HG02588 (cell line): ENCODE results near the gene KRT17.
"Not testable (repeated sequence)": the region's sequence is repeated elsewhere in the genome, so short reads cannot be mapped to it uniquely, and the experiment has no call there.

ENCODE experiments used
- ATAC-seq: cut with Tn5 transposase; IDR thresholded peaks from one replicate; pipeline ENCODE4 v1.9.1; 2021; ENCODE audit warnings: mild to moderate bottlenecking, moderate library complexity; ENCODE audit not compliant: unreplicated experiment

KRT17 gene

GRCh38 chr17:41621916-41622315 is 2.5 kb downstream of the KRT17 start:
- ATAC-seq: no peak

GRCh38 chr17:41621435-41621817 is 2.9 kb downstream of the KRT17 start:
- not testable (repeated sequence) for ATAC-seq

GRCh38 chr17:41620583-41621434 is 3.6 kb downstream of the KRT17 start:
- no peak for ATAC-seq

- ATAC-seq: not testable (repeated sequence)
Measured at GRCh38 chr17:41619927-41620582, 4.3 kb downstream of the KRT17 start.

GRCh38 chr17:41619036-41619926 is 5.1 kb downstream of the KRT17 start:
- no peak for ATAC-seq

- ATAC-seq: no peak
Measured at GRCh38 chr17:41618341-41619035, 5.9 kb downstream of the KRT17 start.

- no peak for ATAC-seq
Measured at GRCh38 chr17:41617698-41618097, 6.7 kb downstream of the KRT17 start.

GRCh38 chr17:41617136-41617535 is 7.2 kb downstream of the KRT17 start:
- ATAC-seq: no peak

- not testable (repeated sequence) for ATAC-seq
Measured at GRCh38 chr17:41616486-41616885, 7.9 kb downstream of the KRT17 start.

- no peak for ATAC-seq
Measured at GRCh38 chr17:41615454-41615853, 8.9 kb downstream of the KRT17 start.

GRCh38 chr17:41614767-41615166 is 9.6 kb downstream of the KRT17 start:
- not testable (repeated sequence) for ATAC-seq

GRCh38 chr17:41614098-41614497 is 10.3 kb downstream of the KRT17 start:
- ATAC-seq: no peak

GRCh38 chr17:41613277-41614082 is 10.9 kb downstream of the KRT17 start:
- ATAC-seq: no peak

GRCh38 chr17:41612376-41613160 is 11.8 kb downstream of the KRT17 start, which contains the start of gene KRT16:
Gene KRT16 (minus strand): TSS chr17:41612767. CDS start chr17:41612688, 79 bp downstream.
- not testable (repeated sequence) for ATAC-seq

GRCh38 chr17:41610965-41611640 is 13.3 kb downstream of the KRT17 start:
- no peak for ATAC-seq

GRCh38 chr17:41610061-41610517 is 14.3 kb downstream of the KRT17 start:
- not testable (repeated sequence) for ATAC-seq

- ATAC-seq: not testable (repeated sequence)
Measured at GRCh38 chr17:41606930-41607329, 17.4 kb downstream of the KRT17 start.

- ATAC-seq: no peak
Measured at GRCh38 chr17:41602524-41602923, 21.9 kb downstream of the KRT17 start.
